Activated CD8-positive, alpha-beta memory T cell treated with anti-CD3 and anti-CD28 coated beads, Interleukin-2, amount 50 U/mL, for 24 hours (primary cell): ENCODE data around the gene FNTB.
"Not testable (repeated sequence)": the region's sequence is repeated elsewhere in the genome, so short reads cannot be mapped to it uniquely, and the experiment has no call there.

Source experiments
- DNase-seq: peaks from one replicate; pipeline ENCODE4 v3.0.0-alpha.2; 2020; ENCODE audit errors: extremely low read depth

FNTB gene

DNA sequence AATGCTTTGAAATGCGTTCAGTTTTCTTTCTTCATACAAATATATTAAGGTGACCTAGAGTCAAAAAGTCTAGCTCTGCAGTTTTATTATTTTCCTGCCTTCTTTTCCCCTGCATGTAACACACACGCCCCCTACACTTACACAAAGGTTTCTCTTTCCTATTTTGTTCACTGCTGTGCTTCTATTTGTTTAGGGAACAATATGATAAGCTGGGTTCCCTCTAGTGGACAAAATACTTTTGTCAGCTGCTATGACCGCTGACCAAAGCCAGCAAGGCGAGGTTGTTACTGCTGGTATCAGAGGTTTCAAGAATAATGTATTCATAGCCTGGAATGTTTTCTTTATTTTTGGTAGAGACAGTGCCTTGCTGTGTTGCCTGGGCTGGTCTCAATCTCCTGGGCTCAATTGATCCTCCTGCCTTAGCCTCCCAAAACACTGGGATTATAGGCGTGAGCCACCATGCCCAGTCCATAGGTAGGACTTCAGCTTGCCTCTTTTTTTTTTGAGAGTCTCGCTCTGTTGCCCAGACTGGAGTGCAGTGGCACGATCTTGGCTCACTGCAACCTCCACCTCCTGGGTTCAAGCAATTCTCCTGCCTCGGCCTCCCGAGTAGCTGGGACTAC lies 33.4 kb downstream of the FNTB start:
- DNase-seq = no peak

DNA sequence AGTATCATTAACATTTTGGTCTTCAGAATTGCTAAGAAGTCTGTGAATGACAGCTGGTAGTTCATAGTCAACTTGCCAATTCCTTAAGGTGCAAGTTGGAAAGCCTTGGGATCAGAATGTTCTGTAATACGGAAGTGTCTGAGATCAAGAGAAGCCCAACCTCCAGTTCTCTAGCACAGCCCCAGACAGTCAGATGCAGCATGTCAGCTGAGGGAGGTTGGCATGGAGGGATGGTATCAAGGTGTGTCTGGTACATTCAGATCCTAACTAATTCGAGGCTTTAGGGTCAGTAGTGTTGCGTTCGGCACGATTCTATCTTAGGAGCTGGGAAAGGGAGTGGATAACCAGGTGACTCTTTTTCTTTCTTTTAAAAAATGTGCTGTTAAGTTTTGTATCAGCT lies 38.3 kb downstream of the FNTB start:
- DNase-seq = no peak

DNA sequence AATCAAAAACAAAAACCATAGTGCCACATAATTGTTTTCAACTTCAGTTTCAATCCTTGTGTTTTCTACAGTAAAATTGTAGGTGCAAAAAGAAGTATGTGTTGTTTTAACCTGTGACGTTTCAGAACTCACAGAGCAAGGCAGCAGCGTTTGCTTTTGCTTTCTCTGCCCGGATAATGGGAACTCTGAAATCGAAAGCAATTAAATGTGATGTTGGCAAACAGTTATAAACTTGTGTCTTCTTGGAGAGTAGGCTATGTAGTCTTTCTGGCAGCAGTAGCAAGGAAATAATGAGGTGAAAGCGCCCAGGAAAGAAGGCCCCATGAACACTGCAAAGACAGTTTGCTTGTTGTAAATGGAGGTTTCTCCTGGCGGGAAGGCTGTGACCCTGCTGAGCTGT lies 39.1 kb downstream of the FNTB start:
- DNase-seq = no peak

DNA sequence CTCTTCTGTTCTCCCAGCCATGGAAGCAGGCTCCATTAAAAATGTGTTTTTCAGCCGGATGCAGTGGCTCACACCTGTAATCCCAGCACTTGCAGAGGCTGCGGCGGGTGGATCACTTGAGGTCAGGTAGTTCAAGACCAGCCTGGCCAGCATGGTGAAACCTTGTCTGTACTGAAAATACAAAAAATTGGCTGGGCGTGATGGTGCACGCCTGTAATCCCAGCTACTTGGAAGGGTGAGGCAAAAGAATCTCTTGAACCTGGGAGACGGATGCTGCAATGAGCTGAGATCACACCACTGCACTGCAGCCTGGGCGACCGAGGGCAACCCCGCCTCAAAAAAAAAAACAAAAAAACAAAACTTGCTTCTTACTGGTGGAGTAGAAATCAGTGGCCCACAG lies 39.8 kb downstream of the FNTB start:
- DNase-seq = no peak

DNA sequence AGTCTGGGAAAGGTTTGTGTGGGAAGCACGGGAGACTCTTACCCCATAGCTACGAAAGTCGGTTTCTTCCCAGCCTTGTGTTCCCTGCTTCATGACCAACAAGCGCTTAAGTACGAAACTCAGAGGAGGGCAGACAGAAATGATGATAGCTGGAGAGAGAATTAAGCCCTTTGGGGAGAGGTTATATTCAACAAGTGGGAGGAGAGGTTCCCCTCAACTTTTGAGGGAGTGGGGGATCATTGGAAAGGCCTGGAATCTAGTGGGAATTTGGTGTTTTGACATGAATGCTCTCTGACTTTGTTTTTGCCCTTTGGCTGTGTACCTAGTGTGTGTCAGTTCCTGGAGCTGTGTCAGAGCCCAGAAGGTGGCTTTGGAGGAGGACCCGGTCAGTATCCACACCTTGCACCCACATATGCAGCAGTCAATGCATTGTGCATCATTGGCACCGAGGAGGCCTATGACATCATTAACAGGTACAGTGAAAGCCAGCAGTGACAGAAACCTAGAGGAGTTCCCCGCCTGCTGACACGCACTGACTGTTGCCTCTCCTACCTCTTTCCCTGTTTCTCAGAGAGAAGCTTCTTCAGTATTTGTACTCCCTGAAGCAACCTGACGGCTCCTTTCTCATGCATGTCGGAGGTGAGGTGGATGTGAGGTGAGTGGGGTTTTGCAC lies 40.6 kb downstream of the FNTB start:
- DNase-seq = no peak

DNA sequence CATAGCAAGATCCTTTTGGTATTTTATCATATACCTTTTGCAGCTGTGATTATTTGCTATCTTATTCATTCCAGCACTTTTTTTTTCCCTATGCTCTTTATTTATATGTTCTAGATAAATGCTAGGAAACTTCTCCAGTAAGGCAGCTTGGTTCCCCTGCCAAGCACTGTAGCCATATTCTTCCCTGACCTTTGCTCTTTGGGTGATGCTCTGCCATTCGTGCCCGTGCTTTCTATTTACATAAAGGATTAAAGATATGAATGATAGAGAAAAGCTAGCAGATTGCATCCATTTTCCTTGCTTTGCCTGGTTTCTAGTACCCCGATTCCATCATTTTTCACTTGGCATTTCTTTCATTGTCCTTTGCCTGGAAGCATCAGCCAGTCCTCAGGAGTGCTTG lies 42.2 kb downstream of the FNTB start:
- no peak for DNase-seq

DNA sequence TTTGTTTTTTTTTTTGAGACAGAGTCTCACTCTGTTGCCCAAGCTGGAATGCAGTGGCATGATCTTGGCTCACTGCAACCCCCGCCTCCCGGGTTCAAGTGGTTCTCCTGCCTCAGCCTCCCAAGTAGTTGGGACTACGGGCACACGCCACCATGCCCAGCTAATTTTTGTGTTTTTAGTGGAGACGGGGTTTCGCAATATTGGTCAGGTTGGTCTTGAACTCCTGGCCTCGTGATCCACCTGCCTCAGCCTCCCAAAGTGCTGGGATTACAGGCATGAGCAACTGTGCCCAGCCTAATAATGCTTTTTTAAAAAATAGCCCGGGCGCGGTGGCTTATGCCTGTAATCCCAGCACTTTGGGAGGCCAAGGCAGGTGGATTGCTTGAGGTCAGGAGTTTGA lies 44.6 kb downstream of the FNTB start:
- DNase-seq = not testable (repeated sequence)

DNA sequence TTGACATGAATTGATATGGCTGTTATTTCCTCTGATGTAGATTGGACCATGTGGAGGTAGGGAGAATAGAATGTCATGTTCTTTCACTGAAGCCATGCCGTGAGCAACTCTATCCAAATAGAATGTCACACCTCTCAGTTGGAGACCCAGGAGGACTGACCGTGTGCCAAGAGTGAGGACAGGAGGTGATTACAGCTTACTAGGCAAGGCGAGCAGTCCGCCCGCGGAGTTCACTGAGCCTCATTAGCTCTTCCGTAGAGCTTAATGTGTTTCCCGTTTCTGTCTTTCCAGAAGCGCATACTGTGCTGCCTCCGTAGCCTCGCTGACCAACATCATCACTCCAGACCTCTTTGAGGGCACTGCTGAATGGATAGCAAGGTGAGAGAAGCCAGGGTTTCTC lies 45.6 kb downstream of the FNTB start:
- no peak for DNase-seq

DNA sequence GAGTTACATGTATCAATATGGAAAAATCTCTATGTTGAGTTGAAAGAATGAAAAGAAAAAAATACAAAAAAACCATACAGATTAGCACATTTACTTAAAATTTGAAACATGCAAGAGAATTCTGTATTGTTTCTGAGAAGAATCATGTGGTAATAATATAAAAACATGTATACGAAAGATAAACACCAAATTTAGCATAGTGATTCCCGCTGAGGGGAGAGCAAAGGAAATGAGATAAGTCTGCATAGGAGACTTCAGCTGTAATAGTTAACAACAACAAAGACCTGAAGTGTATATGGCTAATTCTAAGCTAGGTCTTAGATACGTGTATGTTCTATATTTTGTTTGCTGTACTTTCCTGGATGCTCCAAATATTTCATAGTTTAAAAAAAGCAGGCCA lies 46.5 kb downstream of the FNTB start:
- DNase-seq = no peak

DNA sequence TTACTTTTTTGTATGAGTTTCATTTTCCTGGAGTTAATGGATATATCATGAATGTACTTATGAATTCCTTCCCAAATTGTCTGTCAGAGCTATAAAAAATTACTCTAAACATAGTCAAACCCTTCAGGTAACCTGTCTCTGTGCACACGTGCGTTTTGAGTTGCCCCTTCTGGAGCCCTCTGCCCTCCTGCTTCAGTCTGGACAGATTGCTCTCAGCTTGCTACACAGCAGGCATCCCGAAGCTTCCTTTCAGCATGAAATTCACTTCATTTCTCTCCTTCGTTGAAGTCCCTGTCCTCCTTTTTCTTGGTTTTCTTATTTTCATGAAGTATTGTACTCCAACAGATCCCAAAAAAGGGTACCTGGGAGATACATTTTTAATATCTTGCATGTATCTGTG lies 47.3 kb downstream of the FNTB start:
- no peak for DNase-seq

DNA sequence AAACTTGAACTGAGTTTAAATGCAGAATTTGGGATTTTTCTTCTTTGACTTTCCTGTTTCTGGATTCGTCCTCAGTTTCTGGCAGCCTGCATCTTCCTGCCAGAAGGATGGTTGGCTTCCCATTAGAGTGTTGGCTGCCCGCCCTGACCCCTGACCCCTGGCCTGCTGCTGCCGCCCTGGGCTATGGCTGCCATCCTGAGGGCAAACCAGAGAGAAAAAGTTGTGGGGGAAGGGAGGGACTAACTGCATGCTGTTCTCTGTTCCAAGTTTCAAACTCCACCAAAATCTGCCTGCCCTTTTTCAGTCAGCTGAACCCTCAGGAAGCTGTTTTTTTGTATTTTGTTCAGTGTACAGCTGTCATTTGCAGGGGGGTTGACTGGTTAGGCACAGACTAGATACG lies 48.4 kb downstream of the FNTB start:
- no peak for DNase-seq

DNA sequence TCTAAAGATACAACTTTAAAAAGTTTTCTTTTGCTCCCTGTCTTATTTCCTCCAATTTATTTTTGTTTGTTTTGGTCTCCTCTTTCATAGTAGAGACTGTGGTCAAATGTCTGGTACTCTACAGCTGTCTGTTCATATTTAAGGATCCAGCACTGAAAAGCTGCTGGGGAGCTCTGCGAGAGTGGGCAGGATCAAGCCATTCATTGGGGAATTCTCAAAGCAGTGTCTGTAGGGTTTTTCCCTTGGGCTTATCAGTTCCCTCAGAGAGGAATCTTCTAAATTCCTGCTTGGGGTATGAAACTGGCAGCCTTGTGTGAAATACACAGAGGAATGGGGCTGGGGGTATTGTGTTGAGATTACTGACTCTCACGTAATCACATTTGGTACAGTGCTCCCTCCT lies 52.3 kb downstream of the FNTB start:
- DNase-seq = no peak

DNA sequence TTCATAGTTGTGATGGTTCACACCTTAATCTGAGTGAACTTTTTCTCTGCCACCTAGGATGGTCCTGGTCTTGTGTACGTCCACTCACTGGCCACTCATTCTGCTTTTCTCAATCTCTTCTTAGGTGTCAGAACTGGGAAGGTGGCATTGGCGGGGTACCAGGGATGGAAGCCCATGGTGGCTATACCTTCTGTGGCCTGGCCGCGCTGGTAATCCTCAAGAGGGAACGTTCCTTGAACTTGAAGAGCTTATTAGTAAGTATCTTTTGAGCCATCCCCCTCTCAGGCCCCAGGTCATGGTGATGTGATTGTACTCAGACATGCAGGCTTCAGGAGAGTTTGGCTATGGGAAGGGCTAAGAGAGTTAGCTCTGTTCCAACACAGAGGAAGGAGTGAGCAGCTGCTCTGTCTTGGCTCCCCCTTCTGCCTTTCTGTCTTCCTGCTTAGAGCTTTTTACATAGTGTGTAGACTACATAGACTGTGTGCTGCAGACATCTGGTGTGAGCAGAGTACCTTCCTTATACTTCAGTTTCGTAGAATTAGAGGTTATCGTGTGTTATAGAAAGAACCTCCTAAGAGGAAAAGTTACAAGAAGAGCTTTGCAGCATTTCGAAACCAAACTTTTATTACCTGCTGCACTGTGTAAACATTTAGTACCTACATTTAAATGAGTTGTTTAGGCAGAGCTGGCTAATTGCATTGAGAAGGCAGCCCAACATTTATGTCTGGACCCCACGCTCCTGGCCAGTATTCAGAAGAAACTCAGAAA lies 54.2 kb downstream of the FNTB start:
- DNase-seq = no peak

DNA sequence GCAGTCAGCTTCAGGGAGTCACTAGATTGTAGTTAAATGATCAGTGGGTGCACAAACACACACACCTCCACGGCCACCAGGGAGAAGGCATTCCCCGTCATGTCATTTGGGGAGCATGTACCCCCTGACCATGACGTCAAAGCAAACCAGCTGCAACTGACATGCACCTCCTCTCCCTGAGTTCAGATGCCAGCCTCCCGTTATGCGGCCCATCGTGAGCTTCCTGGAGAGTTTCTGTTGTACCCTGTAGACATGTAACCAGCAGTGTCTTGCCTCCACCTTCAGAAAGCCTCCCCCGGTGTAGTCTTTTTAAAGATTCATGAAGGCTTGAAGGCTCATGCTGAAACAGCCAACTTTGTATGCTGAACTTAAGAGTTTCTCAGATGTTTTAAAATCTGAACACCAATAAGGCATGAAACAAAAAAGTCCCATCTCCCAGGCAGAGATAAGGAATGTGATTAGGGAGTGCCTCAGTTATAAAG lies 54.8 kb downstream of the FNTB start:
- no peak for DNase-seq

DNA sequence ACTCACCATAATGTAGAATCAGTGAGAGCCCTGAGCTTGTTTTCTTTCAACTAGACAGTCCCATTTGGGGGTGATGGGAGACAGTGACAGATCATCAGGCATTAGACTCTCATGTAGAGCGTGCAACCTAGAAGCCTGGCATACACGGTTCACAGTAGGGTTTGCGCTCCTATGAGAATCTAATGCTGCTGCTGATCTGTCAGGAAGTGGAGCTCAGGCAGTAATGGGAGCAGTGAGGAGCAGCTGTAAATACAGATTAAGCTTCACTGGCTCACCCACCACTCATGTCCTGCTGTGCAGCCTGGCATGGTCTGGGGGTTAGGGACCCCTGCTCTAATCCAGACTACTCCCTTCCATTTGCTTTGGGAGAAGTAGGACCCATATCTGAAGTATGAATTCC lies 55.6 kb downstream of the FNTB start:
- no peak for DNase-seq

DNA sequence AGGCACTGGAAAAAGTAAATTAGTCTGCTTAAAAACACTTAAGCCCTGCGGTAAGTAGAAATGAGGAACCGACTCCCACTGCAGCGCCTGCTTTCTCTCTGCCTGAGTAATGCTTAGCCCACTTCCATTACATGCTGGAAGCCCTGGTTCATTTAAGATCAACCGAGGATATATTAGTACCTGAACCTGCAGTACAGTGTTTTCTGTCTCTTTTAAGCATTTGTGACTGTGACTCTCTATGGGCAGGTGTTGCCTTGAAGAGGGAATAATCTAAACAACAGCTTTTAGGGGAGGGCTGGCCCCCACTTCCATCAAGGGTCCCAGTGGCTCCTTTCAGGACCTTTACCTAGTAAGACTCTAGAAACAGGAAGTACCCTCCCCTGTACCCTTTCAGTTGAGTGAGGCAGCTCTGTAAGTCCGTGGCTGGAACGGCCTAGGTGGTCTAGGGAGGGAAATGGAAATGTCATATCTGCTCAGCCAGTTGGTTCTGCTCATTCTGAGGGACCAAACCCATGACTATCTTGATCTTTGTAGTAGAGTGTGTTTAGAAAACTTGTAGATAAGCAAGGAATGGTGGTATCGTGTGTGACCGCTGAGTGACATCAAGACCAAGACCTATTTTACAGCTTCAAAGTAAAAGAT lies 56.2 kb downstream of the FNTB start:
- DNase-seq = no peak

DNA sequence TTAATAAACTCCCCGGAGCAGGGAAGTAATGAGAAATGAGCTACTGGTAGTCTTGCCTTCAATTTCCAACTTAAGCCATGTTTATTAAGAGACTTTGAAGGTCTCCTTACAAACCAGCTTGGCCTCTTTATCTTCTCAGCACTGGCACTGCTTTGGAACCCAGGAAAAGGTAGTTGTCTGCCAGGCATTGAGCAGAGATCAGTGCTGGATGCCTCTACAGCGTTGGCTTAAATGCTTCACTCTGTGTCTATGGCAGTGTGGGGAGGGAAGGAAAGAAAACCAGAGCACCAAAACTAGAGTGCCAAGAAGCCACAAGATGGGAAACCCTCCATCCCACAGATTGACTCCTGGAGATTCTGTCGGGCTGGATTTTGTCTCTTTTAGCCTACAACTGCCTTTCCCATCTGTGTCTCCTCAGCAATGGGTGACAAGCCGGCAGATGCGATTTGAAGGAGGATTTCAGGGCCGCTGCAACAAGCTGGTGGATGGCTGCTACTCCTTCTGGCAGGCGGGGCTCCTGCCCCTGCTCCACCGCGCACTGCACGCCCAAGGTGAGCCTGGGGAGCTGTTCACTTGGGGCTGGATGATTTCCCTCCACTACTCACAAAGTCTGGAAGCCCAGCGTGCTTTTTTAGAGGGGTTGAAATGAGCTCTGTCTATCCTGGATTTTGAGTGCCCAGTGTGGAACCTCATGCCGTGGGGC lies 57.3 kb downstream of the FNTB start:
- DNase-seq = no peak

DNA sequence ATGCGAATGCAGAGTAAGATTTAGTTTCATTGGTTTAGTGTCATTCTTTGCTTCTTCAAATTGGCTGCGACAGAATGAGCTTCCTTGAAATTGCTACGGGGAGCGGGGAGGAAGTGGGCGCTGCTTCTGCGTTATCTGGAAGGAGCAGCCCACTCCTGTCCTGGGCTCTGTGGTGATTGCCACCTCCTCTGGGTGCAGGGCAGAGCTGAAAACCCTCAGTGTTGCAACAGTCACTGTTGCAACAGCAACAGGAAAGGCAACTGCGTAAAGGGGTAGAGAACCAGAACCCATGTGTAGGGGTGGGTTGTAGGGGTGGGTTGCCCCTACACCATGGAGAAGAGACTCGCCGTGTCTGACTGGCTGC lies 57.9 kb downstream of the FNTB start:
- DNase-seq = no peak

DNA sequence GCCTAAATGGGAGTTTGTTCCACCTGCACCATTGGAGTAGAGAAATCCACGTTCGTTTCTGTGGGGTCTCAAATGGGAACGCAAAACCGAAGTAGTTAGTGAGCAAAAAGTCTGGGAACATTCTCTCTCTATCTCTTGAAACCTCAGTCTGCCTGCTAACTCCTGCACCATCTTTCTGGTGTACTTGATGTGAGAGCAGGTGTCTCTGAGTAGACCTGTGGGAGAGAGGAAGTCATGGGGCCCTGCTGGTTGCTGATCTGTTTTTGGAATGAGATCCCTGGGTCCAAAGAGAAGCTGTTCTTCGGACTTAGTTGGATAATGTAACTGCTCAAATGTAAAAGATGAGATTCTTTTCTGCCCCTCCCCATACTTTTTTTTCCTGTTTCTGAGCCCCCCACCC lies 58.3 kb downstream of the FNTB start:
- DNase-seq = no peak

DNA sequence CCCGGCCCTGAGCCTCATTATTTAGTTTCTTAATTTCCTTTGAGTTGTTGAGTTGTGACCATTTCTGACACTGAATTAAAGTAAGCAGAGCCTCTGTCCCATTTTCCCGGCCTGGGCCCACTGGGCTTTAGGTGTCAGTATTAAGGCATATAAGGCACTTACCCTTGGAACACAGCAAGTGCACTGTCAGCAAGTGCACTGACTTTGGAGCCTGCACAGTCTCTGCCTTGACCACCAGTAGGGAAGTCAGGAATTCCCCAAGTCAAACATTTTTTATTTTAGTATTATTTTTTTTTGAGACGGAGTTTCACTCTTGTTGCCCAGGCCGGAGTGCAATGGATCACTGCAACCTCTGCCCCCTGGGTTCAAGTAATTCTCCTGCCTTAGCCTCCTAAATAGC lies 59.0 kb downstream of the FNTB start:
- DNase-seq = no peak

DNA sequence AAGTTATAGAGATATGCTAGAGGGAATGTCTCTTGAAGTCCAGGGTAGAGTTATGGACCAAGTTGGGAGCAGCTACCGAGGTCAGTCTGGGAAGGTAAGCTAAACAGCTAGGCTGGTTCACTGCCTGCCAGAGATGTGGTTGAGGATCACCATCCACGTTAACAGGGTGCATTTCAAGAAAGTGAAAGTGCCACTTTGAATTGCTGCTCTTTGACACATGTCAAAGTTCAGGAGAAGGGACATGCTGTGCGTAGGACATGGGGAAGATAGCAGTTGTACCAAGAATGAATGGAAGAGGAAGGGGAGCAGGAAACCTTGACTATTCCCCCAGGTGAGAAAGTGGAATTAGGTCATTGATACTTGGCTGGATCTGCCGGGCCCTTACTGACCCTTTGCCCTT lies 66.1 kb downstream of the FNTB start:
- no peak for DNase-seq

DNA sequence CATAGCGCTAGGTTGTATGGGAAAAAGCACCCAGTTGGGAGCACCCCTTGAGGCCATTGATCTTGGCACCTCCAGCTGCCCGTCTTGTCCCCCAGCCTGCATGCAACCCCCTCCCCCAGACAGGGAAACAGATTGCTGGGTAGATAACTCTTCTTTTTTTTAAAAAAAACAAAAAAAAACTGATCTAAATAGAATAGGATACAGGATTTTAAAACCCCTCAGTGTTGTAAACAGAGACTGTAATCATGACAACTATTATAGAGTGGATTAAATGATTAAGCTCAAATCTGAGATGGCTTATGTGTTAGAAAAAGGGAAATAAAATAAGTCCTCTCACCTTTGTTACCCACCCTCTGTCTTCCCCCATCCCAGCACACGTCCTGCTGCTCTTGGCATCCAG lies 66.8 kb downstream of the FNTB start:
- DNase-seq = no peak
